HCT116 (cell line): ENCODE results near the gene TAMALIN.

ENCODE experiments used
- EGR1 ChIP-seq: IDR thresholded peaks from 2 replicates; pipeline ENCODE4 v1.6.1; 2012; ENCODE audit warnings: low read depth
- EZH2 ChIP-seq: fragments of 200-600 bp; sonication (generic); IDR thresholded peaks from 2 replicates; pipeline ENCODE4 v1.6.1; 2017; ENCODE audit warnings: antibody characterized with exemption, mixed run types
- FOSL1 ChIP-seq: IDR thresholded peaks from 2 replicates; pipeline ENCODE4 v1.6.1; 2012; ENCODE audit warnings: low read depth
- POLR2A ChIP-seq: IDR thresholded peaks from 2 replicates; pipeline ENCODE4 v1.7.0; 2011; ENCODE audit warnings: borderline replicate concordance; ENCODE audit not compliant: insufficient read depth, insufficient read length; ENCODE audit errors: extremely low read depth
- POLR2AphosphoS5 ChIP-seq: IDR thresholded peaks from 2 replicates; pipeline ENCODE4 v1.6.1; 2011; ENCODE audit warnings: mild to moderate bottlenecking, low read depth, low read length, moderate library complexity
- RAD21 ChIP-seq: IDR thresholded peaks from 2 replicates; pipeline ENCODE4 v1.6.1; 2012; ENCODE audit warnings: low read depth, mild to moderate bottlenecking
- ZFX ChIP-seq: fragments of 450-650 bp; IDR thresholded peaks from 2 replicates; pipeline ENCODE4 v1.6.1; 2017
- TF ChIP-seq, protein P1 (sequence below), 3 experiments: fragments of 200-600 bp in 1 of 3; sonication (generic) in 1 of 3; IDR thresholded peaks in 2 of 3; conservative IDR thresholded peaks in 1 of 3; 2 replicates each; pipeline ENCODE4 v1.5.1; 2012 to 2017; ENCODE audit warnings: low read depth in 2 of 3, low read length in 2 of 3, antibody characterized with exemption in 1 of 3, borderline replicate concordance in 1 of 3, control low read depth in 1 of 3, mild to moderate bottlenecking in 1 of 3, mixed read lengths in 1 of 3, mixed run types in 1 of 3, moderate library complexity in 1 of 3; ENCODE audit not compliant: insufficient read depth in 1 of 3

DNA sequence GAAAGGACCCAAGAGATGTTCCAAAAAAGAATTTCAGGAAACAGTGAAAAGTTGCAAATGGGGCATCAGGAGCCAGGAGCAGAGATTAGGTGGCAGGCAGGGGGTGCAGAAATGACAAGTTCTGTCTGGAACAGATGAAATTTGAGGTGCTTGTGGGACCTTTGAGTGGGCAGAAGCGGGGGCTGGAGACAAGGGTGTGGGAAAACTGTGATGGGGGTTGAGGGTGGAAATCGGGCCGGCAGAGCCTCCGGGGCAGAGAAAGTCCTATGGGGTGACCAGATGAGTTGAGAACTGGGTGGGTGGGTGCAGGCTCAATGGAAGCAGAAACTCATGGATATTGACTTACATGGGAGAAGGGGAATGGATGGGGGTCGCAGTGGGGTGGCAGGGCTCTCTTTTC, 42.9 kb downstream of the TAMALIN start:
- no peak for TF ChIP-seq FOSL1
- TF ChIP-seq EGR1, result no peak
- no peak for TF ChIP-seq POLR2AphosphoS5
- TF ChIP-seq RAD21, result no peak
- no peak for TF ChIP-seq ZFX
- TF ChIP-seq, protein P1, sequence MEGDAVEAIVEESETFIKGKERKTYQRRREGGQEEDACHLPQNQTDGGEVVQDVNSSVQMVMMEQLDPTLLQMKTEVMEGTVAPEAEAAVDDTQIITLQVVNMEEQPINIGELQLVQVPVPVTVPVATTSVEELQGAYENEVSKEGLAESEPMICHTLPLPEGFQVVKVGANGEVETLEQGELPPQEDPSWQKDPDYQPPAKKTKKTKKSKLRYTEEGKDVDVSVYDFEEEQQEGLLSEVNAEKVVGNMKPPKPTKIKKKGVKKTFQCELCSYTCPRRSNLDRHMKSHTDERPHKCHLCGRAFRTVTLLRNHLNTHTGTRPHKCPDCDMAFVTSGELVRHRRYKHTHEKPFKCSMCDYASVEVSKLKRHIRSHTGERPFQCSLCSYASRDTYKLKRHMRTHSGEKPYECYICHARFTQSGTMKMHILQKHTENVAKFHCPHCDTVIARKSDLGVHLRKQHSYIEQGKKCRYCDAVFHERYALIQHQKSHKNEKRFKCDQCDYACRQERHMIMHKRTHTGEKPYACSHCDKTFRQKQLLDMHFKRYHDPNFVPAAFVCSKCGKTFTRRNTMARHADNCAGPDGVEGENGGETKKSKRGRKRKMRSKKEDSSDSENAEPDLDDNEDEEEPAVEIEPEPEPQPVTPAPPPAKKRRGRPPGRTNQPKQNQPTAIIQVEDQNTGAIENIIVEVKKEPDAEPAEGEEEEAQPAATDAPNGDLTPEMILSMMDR (IDR thresholded peaks at IDR 0.05 in 2 of 3, conservative IDR thresholded peaks at IDR 0.05 in 1 of 3; ENCODE audit: borderline replicate concordance in 1 of 3, insufficient read depth in 1 of 3, low read depth in 2 of 3, low read length in 2 of 3), result no peak
- TF ChIP-seq EZH2, result no peak
- no peak for TF ChIP-seq POLR2A
